ENCODE data around the gene UPK3A.

The UPK3A gene

GRCh38 chr22:45284705-45285262 lies at the start of gene UPK3A:
Gene UPK3A, plus strand, starts transcription at chr22:45284949. Its CDS starts 65 bp downstream, at chr22:45285014.
- Histone ChIP-seq H3K4me1 (ENCODE audit: control insufficient read depth in 2 of 2, insufficient read depth in 2 of 2, low read length in 2 of 2) (peaks cover 6 to 10% of the 10 kb centered on the region in 2 donors), H3K27me3 (ENCODE audit: control insufficient read depth in 2 of 2, insufficient read depth in 2 of 2, low read length in 2 of 2) (no peaks in the 10 kb centered on the region), H3K27ac (ENCODE audit: low read depth in 2 of 2, low read length in 2 of 2) (no peak within 1 kb of the TSS), H3K4me3 (ENCODE audit: low read length in 2 of 2) (peak within 1 kb of the TSS; percentile 38 to 48), H3K9me3 (ENCODE audit: control insufficient read depth in 2 of 2, low read length in 2 of 2) (no peaks in the 10 kb centered on the region), H3K36me3 (ENCODE audit: control insufficient read depth in 2 of 2, insufficient read depth in 2 of 2, low read length in 2 of 2) (no peaks in the 10 kb centered on the region), H3K9ac (ENCODE audit: low read depth in 1 of 2, low read length in 2 of 2) (peak within 1 kb of the TSS; percentile 8 to 30)

GRCh38 chr22:45235101-45235777 lies 49.5 kb upstream of the UPK3A start:
- H3K27ac ChIP-seq (ENCODE audit: low read depth in 2 of 2, low read length in 2 of 2): peak overlapping the region; percentile 53 to 68
- H3K36me3 ChIP-seq (ENCODE audit: control insufficient read depth in 2 of 2, insufficient read depth in 2 of 2, low read length in 2 of 2): no peaks in the 10 kb centered on the region
- peak overlapping the region in 1 of 2 donors; percentile 17 for H3K9ac ChIP-seq (ENCODE audit: low read depth in 1 of 2, low read length in 2 of 2)
- H3K4me1 ChIP-seq (ENCODE audit: control insufficient read depth in 2 of 2, insufficient read depth in 2 of 2, low read length in 2 of 2): peaks cover 13 to 21% of the 10 kb centered on the region in 2 donors
- no peaks in the 10 kb centered on the region for H3K9me3 ChIP-seq (ENCODE audit: control insufficient read depth in 2 of 2, low read length in 2 of 2)
- no peaks in the 10 kb centered on the region for H3K27me3 ChIP-seq (ENCODE audit: control insufficient read depth in 2 of 2, insufficient read depth in 2 of 2, low read length in 2 of 2)
- H3K4me3 ChIP-seq (ENCODE audit: low read length in 2 of 2): peak overlapping the region in 1 of 2 donors; percentile 20

- H3K4me3 ChIP-seq (ENCODE audit: low read length in 2 of 2): no peak overlapping the region
- H3K9ac ChIP-seq (ENCODE audit: low read depth in 1 of 2, low read length in 2 of 2): peak overlapping the region in 1 of 2 donors; percentile 17
- no peaks in the 10 kb centered on the region for H3K36me3 ChIP-seq (ENCODE audit: control insufficient read depth in 2 of 2, insufficient read depth in 2 of 2, low read length in 2 of 2)
- H3K27ac ChIP-seq (ENCODE audit: low read depth in 2 of 2, low read length in 2 of 2): peak overlapping the region; percentile 53 to 68
- H3K9me3 ChIP-seq (ENCODE audit: control insufficient read depth in 2 of 2, low read length in 2 of 2): no peaks in the 10 kb centered on the region
- H3K4me1 ChIP-seq (ENCODE audit: control insufficient read depth in 2 of 2, insufficient read depth in 2 of 2, low read length in 2 of 2): peaks cover 13 to 21% of the 10 kb centered on the region in 2 donors
- H3K27me3 ChIP-seq (ENCODE audit: control insufficient read depth in 2 of 2, insufficient read depth in 2 of 2, low read length in 2 of 2): no peaks in the 10 kb centered on the region
Observed at GRCh38 chr22:45235851-45236342, 48.9 kb upstream of the UPK3A start.

- H3K36me3 ChIP-seq (ENCODE audit: control insufficient read depth in 2 of 2, insufficient read depth in 2 of 2, low read length in 2 of 2): no peaks in the 10 kb centered on the region
- peaks cover 20 to 26% of the 10 kb centered on the region in 2 donors for H3K4me1 ChIP-seq (ENCODE audit: control insufficient read depth in 2 of 2, insufficient read depth in 2 of 2, low read length in 2 of 2)
- no peak overlapping the region for H3K4me3 ChIP-seq (ENCODE audit: low read length in 2 of 2)
- H3K9ac ChIP-seq (ENCODE audit: low read depth in 1 of 2, low read length in 2 of 2): no peak overlapping the region
- no peak overlapping the region for H3K27ac ChIP-seq (ENCODE audit: low read depth in 2 of 2, low read length in 2 of 2)
- H3K9me3 ChIP-seq (ENCODE audit: control insufficient read depth in 2 of 2, low read length in 2 of 2): no peaks in the 10 kb centered on the region
- no peaks in the 10 kb centered on the region for H3K27me3 ChIP-seq (ENCODE audit: control insufficient read depth in 2 of 2, insufficient read depth in 2 of 2, low read length in 2 of 2)
Observed at GRCh38 chr22:45237065-45237990, 47.4 kb upstream of the UPK3A start.

- H3K9me3 ChIP-seq (ENCODE audit: control insufficient read depth in 2 of 2, low read length in 2 of 2): no peaks in the 10 kb centered on the region
- H3K36me3 ChIP-seq (ENCODE audit: control insufficient read depth in 2 of 2, insufficient read depth in 2 of 2, low read length in 2 of 2): no peaks in the 10 kb centered on the region
- no peak overlapping the region for H3K9ac ChIP-seq (ENCODE audit: low read depth in 1 of 2, low read length in 2 of 2)
- H3K27me3 ChIP-seq (ENCODE audit: control insufficient read depth in 2 of 2, insufficient read depth in 2 of 2, low read length in 2 of 2): no peaks in the 10 kb centered on the region
- H3K4me3 ChIP-seq (ENCODE audit: low read length in 2 of 2): no peak overlapping the region
- H3K4me1 ChIP-seq (ENCODE audit: control insufficient read depth in 2 of 2, insufficient read depth in 2 of 2, low read length in 2 of 2): peaks cover 25 to 29% of the 10 kb centered on the region in 2 donors
- H3K27ac ChIP-seq (ENCODE audit: low read depth in 2 of 2, low read length in 2 of 2): no peak overlapping the region
Observed at GRCh38 chr22:45238076-45238956, 46.4 kb upstream of the UPK3A start.

GRCh38 chr22:45238957-45239680 lies 45.6 kb upstream of the UPK3A start:
- Histone ChIP-seq H3K27me3 (ENCODE audit: control insufficient read depth in 2 of 2, insufficient read depth in 2 of 2, low read length in 2 of 2) (no peaks in the 10 kb centered on the region), H3K9ac (ENCODE audit: low read depth in 1 of 2, low read length in 2 of 2) (peak overlapping the region in 1 of 2 donors; percentile 72), H3K4me3 (ENCODE audit: low read length in 2 of 2) (peak overlapping the region in 1 of 2 donors; percentile 71), H3K36me3 (ENCODE audit: control insufficient read depth in 2 of 2, insufficient read depth in 2 of 2, low read length in 2 of 2) (no peaks in the 10 kb centered on the region), H3K27ac (ENCODE audit: low read depth in 2 of 2, low read length in 2 of 2) (no peak overlapping the region), H3K9me3 (ENCODE audit: control insufficient read depth in 2 of 2, low read length in 2 of 2) (no peaks in the 10 kb centered on the region), H3K4me1 (ENCODE audit: control insufficient read depth in 2 of 2, insufficient read depth in 2 of 2, low read length in 2 of 2) (peaks cover 22 to 29% of the 10 kb centered on the region in 2 donors)

- no peaks in the 10 kb centered on the region for H3K36me3 ChIP-seq (ENCODE audit: control insufficient read depth in 2 of 2, insufficient read depth in 2 of 2, low read length in 2 of 2)
- no peaks in the 10 kb centered on the region for H3K27me3 ChIP-seq (ENCODE audit: control insufficient read depth in 2 of 2, insufficient read depth in 2 of 2, low read length in 2 of 2)
- peaks cover 22 to 29% of the 10 kb centered on the region in 2 donors for H3K4me1 ChIP-seq (ENCODE audit: control insufficient read depth in 2 of 2, insufficient read depth in 2 of 2, low read length in 2 of 2)
- H3K9ac ChIP-seq (ENCODE audit: low read depth in 1 of 2, low read length in 2 of 2): peak overlapping the region in 1 of 2 donors; percentile 72
- H3K27ac ChIP-seq (ENCODE audit: low read depth in 2 of 2, low read length in 2 of 2): no peak overlapping the region
- no peaks in the 10 kb centered on the region for H3K9me3 ChIP-seq (ENCODE audit: control insufficient read depth in 2 of 2, low read length in 2 of 2)
- H3K4me3 ChIP-seq (ENCODE audit: low read length in 2 of 2): peak overlapping the region; percentile 71 to 80
Observed at GRCh38 chr22:45239681-45240051, 45.1 kb upstream of the UPK3A start.

- Histone ChIP-seq H3K36me3 (ENCODE audit: control insufficient read depth in 2 of 2, insufficient read depth in 2 of 2, low read length in 2 of 2) (no peaks in the 10 kb centered on the region), H3K4me1 (ENCODE audit: control insufficient read depth in 2 of 2, insufficient read depth in 2 of 2, low read length in 2 of 2) (peaks cover 25 to 32% of the 10 kb centered on the region in 2 donors), H3K4me3 (ENCODE audit: low read length in 2 of 2) (peak overlapping the region; percentile 71 to 80), H3K27me3 (ENCODE audit: control insufficient read depth in 2 of 2, insufficient read depth in 2 of 2, low read length in 2 of 2) (no peaks in the 10 kb centered on the region), H3K27ac (ENCODE audit: low read depth in 2 of 2, low read length in 2 of 2) (no peak overlapping the region), H3K9me3 (ENCODE audit: control insufficient read depth in 2 of 2, low read length in 2 of 2) (no peaks in the 10 kb centered on the region), H3K9ac (ENCODE audit: low read depth in 1 of 2, low read length in 2 of 2) (peak overlapping the region; percentile 52 to 72)
Observed at GRCh38 chr22:45240104-45240809, 44.5 kb upstream of the UPK3A start.
